HepG2 (cell line): Measurements from ENCODE around the gene LIPT1. TPM values are rescaled to one million over a fixed set of nuclear protein-coding genes. Genes with fewer than 3 reads are reported as not detected.

Experiments used
- ATAC-seq: fragments of 200-7000 bp; cut with Tn5 transposase; 3 replicates; pipeline ENCODE4 v1.9.1; 2020; ENCODE audit warnings: mild to moderate bottlenecking, moderate library complexity
- BruUV-seq: library from RNA; stranded (reverse); fragments of 400-500 nt; replicated peaks from 2 replicates; lab custom pipeline; 2021; lab: Mats Ljungman, UMichigan
- CTCF ChIA-PET: fragments of 300-600 bp; formaldehyde crosslinking; extraction: SDS; loops from one replicate; lab custom pipeline; 2021; ENCODE audit warnings: low total read pairs, inconsistent platforms, low intra/inter-chr PET ratio; lab: Yijun Ruan, JAX
- POLR2A ChIA-PET: fragments of 350-600 bp; sonication (Branson Sonifier 250); formaldehyde crosslinking; loops from one replicate; lab custom pipeline; 2020; ENCODE audit warnings: antibody characterized with exemption, inconsistent platforms; lab: Yijun Ruan, JAX
- DNase-seq: peaks from one replicate; pipeline ENCODE4 v3.0.0-alpha.2; 2015; ENCODE audit warnings: low spot score
- FAIRE-seq: peaks from 3 replicates; lab custom pipeline; 2011; peaks lifted over from hg19 to GRCh38; lab: Jason Lieb, UNC
- H2AFZ ChIP-seq: one replicate; pipeline ENCODE4 v1.6.1; 2011; ENCODE audit warnings: low read length, inconsistent platforms
- H3K27ac ChIP-seq: fragments of 300-600 bp; 3 replicates; pipeline ENCODE4 v1.8.0; 2011; ENCODE audit warnings: mixed run types, mild to moderate bottlenecking, mixed read lengths, low read length, inconsistent platforms; ENCODE audit not compliant: insufficient read depth; ENCODE audit errors: extremely low read length
- H3K27me3 ChIP-seq, 2 experiments: fragments of 200-600 bp in 1 of 2; 2 replicates in 1 of 2; 3 replicates in 1 of 2; pipeline versions ENCODE4 v1.6.0 to v1.8.0; 2011; ENCODE audit warnings: low read length in 2 of 2, mild to moderate bottlenecking in 2 of 2, moderate library complexity in 2 of 2, inconsistent platforms in 1 of 2; ENCODE audit not compliant: insufficient read depth in 2 of 2, control insufficient read depth in 1 of 2
- H3K36me3 ChIP-seq, 2 experiments: fragments of 200-600 bp in 1 of 2; replicated peaks in 1 of 2; 2 replicates in 1 of 2; 3 replicates in 1 of 2; pipeline versions ENCODE4 v1.5.1 to v1.8.0; 2011; ENCODE audit warnings: low read length in 2 of 2, inconsistent platforms in 1 of 2; ENCODE audit not compliant: insufficient read depth in 2 of 2, control insufficient read depth in 1 of 2
- H3K4me1 ChIP-seq: 2 replicates; pipeline ENCODE4 v1.5.1; 2012; ENCODE audit warnings: low read length, inconsistent platforms; ENCODE audit not compliant: insufficient read depth
- H3K4me2 ChIP-seq: 2 replicates; pipeline ENCODE4 v1.6.0; 2011; ENCODE audit warnings: low read depth, low read length, inconsistent platforms
- H3K4me3 ChIP-seq, 3 experiments: fragments of 200-600 bp in 1 of 3; sonication (generic), shearing (Covaris generic) in 1 of 3; replicated peaks in 1 of 3; 2 replicates each; pipeline ENCODE4 v1.5.1; 2011 to 2016; ENCODE audit warnings: low read length in 3 of 3, inconsistent platforms in 2 of 3, low read depth in 2 of 3, mild to moderate bottlenecking in 2 of 3, control low read depth in 1 of 3, mixed read lengths in 1 of 3; ENCODE audit not compliant: insufficient read depth in 1 of 3
- H3K79me2 ChIP-seq: one replicate; pipeline ENCODE4 v1.6.1; 2011; ENCODE audit warnings: low read length, inconsistent platforms; ENCODE audit not compliant: insufficient read depth
- H3K9ac ChIP-seq: 2 replicates; pipeline ENCODE4 v1.6.0; 2011; ENCODE audit warnings: mild to moderate bottlenecking, low read depth, low read length, inconsistent platforms; ENCODE audit not compliant: insufficient read depth
- H3K9me3 ChIP-seq: 2 replicates; pipeline ENCODE4 v1.5.1; 2012; ENCODE audit warnings: mild to moderate bottlenecking, low read length
- H4K20me1 ChIP-seq: 2 replicates; pipeline ENCODE4 v1.6.0; 2011; ENCODE audit warnings: inconsistent platforms, mild to moderate bottlenecking, low read length, moderate library complexity; ENCODE audit not compliant: insufficient read depth
- ATF2 ChIP-seq: sonication (generic); formaldehyde crosslinking; IDR thresholded peaks from 2 replicates; pipeline ENCODE4 v1.4.0; 2020; ENCODE audit warnings: missing genetic modification reagents
- ATF3 ChIP-seq: sonication (generic); formaldehyde crosslinking; IDR thresholded peaks from 2 replicates; pipeline ENCODE4 v1.4.0; 2020; ENCODE audit warnings: missing genetic modification reagents
- HCFC1 ChIP-seq: fragments of 150-350 bp; IDR thresholded peaks from 2 replicates; pipeline ENCODE4 v1.6.1; 2014; ENCODE audit warnings: low read depth, low read length
- KLF16 ChIP-seq, 2 experiments: sonication (generic) in 1 of 2; formaldehyde crosslinking in 1 of 2; IDR thresholded peaks; 2 replicates each; pipeline versions ENCODE4 v1.6.1 to v1.8.0; 2016 to 2023; ENCODE audit warnings: missing genetic modification reagents in 2 of 2, missing compliant biosample characterization in 1 of 2
- MAX ChIP-seq: IDR thresholded peaks from 2 replicates; pipeline ENCODE4 v1.6.1; 2012; ENCODE audit warnings: inconsistent platforms
- MEF2D ChIP-seq: sonication (generic); formaldehyde crosslinking; IDR thresholded peaks from 2 replicates; pipeline ENCODE4 v1.5.1; 2020; ENCODE audit warnings: mild to moderate bottlenecking, missing genetic modification reagents
- NCOA5 ChIP-seq: sonication (generic); formaldehyde crosslinking; IDR thresholded peaks from 2 replicates; pipeline ENCODE4 v1.4.0; 2020; ENCODE audit warnings: missing genetic modification reagents
- NFKBIZ ChIP-seq: IDR thresholded peaks from 2 replicates; pipeline ENCODE4 v1.6.1; 2018; ENCODE audit warnings: missing genetic modification reagents, missing compliant biosample characterization
- RXRA ChIP-seq: sonication (generic); formaldehyde crosslinking; IDR thresholded peaks from 2 replicates; pipeline ENCODE4 v1.5.1; 2020; ENCODE audit warnings: missing genetic modification reagents
- SAP130 ChIP-seq: IDR thresholded peaks from 2 replicates; pipeline ENCODE4 v1.6.1; 2016; ENCODE audit warnings: low read depth
- STAG1 ChIP-seq: sonication (generic); formaldehyde crosslinking; IDR thresholded peaks from 2 replicates; pipeline ENCODE4 v1.4.0; 2020; ENCODE audit warnings: missing genetic modification reagents
- ZFP36L2 ChIP-seq: sonication (generic); formaldehyde crosslinking; IDR thresholded peaks from 2 replicates; pipeline ENCODE4 v1.4.0; 2020; ENCODE audit warnings: missing genetic modification reagents
- ZIK1 ChIP-seq: sonication (generic); formaldehyde crosslinking; IDR thresholded peaks from 2 replicates; pipeline ENCODE4 v1.5.0; 2020; ENCODE audit warnings: mild to moderate bottlenecking, low read depth, missing genetic modification reagents, borderline replicate concordance
- ZNF10 ChIP-seq: sonication (generic); formaldehyde crosslinking; IDR thresholded peaks from 2 replicates; pipeline ENCODE4 v1.4.0; 2020; ENCODE audit warnings: mild to moderate bottlenecking, low read depth, missing genetic modification reagents, borderline replicate concordance
- ZNF3 ChIP-seq: IDR thresholded peaks from 2 replicates; pipeline ENCODE4 v1.7.0; 2017; ENCODE audit warnings: inconsistent platforms
- WGBS: methylation state at CpG from one replicate; pipeline ENCODE4 v1.1.6; 2017; ENCODE audit warnings: low lambda C conversion rate; 5-methylcytosine and 5-hydroxymethylcytosine counted together
- in situ Hi-C: cut with HindIII; loops from 2 replicates; pipeline ENCODE4 v1.10.0; 2017; ENCODE audit warnings: low pct_unique_long_range_greater_than_20kb; ENCODE audit not compliant: extremely low pct_ligation_motif_present
- intact Hi-C: fragments of 100-400 bp; cut with micrococcal nuclease; formaldehyde crosslinking; loops from one replicate; pipeline ENCODE4 v1.10.0; 2022; ENCODE audit not compliant: unreplicated experiment
- polyA plus RNA-seq, 8 experiments: library from polyadenylated mRNA; depleted of rRNA in 3 of 8; stranded (reverse) in 7 of 8; unstranded in 1 of 8; fragments of >200 nt; fragmentation: Illumina TruSeq in 4 of 8; extraction: Trizol in 4 of 8; gene quantifications; 2 replicates each; pipeline versions ENCODE4 v1.2.1 to v1.2.3, GENCODE V29; 2011 to 2016; ENCODE audit warnings: low read depth in 4 of 8, missing spikeins in 1 of 8, mixed read lengths in 1 of 8; ENCODE audit not compliant: insufficient read depth in 1 of 8
- total RNA-seq, 5 experiments: library from RNA; depleted of rRNA; stranded (reverse); fragments of >200 nt; fragmentation: Illumina TruSeq; extraction: Trizol; gene quantifications; 2 replicates each; pipeline ENCODE4 v1.2.3, GENCODE V29; 2016; ENCODE audit warnings: low read depth in 1 of 5

The LIPT1 gene
- total and polyA plus RNA-seq, 2 of the 13 experiments (the other 11 are each of a cell fraction or from before 2014, with no cell fraction given) = 8.0 to 9.6 TPM

GRCh38 chr2:99111236-99111635, 43.5 kb upstream of the LIPT1 start:
- Histone ChIP-seq H2AFZ (no peak overlapping the region), H3K4me2 (no peak overlapping the region), H3K9me3 (no peaks in the 10 kb centered on the region), H3K27ac (no peak overlapping the region), H4K20me1 (no peaks in the 10 kb centered on the region), H3K4me1 (peaks cover 9% of the 10 kb centered on the region), H3K9ac (no peak overlapping the region), H3K27me3 (no peaks in the 10 kb centered on the region), H3K79me2 (no peaks in the 10 kb centered on the region), H3K4me3 (no peak overlapping the region), H3K36me3 (no peaks in the 10 kb centered on the region)
- ChIA-PET CTCF (no interaction called here), POLR2A (no interaction called here)
- in situ Hi-C loops (no loop called here), intact Hi-C loops (no loop called here)
- DNase-seq = no peak
- ATAC-seq = no peak
- TF ChIP-seq ATF2 (CRISPR knock-in tag) (no peak), MAX (no peak), ZNF10 (no peak), KLF16 (CRISPR knock-in tag; IDR thresholded peaks at IDR 0.05) (no peak), NFKBIZ (CRISPR knock-in tag) (no peak), ZFP36L2 (CRISPR knock-in tag) (no peak), MEF2D (CRISPR knock-in tag) (no peak), ZIK1 (no peak), ZNF3 (CRISPR knock-in tag) (no peak), SAP130 (CRISPR knock-in tag) (no peak), STAG1 (CRISPR knock-in tag) (no peak), HCFC1 (no peak), NCOA5 (CRISPR knock-in tag) (no peak), ATF3 (CRISPR knock-in tag) (no peak), RXRA (CRISPR knock-in tag) (no peak)
- FAIRE-seq = no peak
- no TSS peak for BruUV-seq
- WGBS = 77% methylated on average over 2 of the region's 2 CpGs
